T-helper 9 cell (primary cell): ENCODE measurements around the gene PAK1.
"Not testable (repeated sequence)": the region's sequence is repeated elsewhere in the genome, so short reads cannot be mapped to it uniquely, and the experiment has no call there.

Source experiments
- DNase-seq: peaks from one replicate; pipeline ENCODE4 v3.0.0-alpha.2; 2020

PAK1 gene

DNA sequence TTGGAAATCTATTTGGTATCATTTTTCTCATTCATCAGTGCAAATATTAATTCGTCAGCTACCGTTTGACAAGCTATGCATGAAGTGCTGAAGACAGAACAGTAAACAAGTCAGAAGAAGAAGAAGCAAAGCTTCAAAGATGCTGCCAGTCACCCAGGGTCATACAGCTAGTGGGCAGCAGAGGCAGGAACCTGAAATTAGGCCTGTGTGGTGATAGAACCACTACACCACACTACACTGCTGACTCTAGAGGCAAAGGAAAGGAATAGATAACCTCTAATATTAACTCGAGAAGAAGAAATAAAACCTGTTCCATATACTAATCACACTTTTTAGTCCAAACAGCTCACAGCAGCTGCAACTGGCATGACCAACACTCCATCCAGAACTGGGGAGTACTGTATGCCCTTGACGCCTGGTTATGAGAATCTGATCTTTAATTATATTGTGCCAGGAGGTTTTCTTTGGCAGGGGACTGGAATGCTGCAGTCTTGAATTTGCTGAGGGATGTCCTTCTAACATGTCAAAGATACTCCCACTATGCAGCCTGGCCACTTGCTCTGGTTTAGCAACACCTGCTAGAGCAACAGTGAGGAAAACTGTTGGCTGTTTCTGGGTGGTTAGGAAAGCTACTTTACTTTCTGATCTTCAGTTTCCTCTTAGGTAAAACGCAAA, 73.0 kb downstream of the PAK1 start:
- DNase-seq, result no peak

DNA sequence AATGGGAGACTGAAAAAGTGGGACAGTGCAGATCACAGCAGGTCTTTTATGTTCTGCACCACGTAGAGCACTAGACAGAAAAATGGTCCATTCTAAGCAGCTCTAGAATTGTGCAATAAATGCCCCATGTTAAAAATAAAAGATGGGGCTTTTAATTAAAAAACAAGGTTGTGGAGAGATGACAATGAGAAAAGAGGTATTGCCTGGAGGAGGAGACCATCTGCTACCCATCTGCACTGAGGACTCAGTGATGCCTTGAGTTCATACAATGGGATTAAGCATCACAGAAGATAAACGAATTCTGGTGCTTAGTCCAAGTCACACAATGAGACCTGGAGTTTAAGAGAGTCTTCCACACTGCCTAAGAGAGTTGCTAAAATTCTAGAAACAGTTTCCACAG, 73.6 kb downstream of the PAK1 start:
- DNase-seq, result no peak

DNA sequence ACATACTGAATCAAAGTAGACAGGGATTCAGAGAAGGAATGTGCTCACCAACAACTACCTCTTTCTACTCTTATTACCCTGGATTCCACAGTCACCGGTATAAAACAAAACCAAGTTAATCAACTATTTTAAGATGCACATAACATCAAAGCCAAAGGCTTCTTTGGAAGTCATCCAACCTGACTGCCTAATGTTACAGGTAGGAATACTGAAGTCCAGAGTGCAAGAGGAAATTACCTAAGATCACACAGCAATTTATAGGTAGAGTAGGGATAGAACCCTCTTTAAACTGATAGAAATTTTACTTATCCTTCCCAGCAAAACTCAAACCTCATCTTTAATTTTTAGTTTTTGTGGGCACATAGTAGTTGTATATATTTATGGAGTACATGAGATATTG, 76.3 kb downstream of the PAK1 start:
- no peak for DNase-seq

DNA sequence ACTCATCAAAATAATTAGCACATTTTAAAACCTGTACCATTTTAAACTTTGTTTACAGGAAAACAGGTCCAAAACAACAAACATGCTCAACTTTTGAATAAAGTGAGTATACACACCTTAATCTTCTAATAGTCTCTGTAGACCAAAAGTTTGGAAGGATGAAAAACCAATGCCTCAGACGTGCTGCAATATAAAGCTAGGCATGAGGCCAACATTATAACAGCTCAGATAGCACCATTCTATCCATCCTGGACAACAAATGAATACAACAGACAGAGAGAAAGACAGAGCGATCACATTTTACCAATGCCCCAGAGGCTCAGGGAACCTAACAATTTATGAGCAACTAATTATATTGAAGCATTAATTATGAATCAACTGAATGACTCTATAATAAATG, 77.0 kb downstream of the PAK1 start:
- no peak for DNase-seq

DNA sequence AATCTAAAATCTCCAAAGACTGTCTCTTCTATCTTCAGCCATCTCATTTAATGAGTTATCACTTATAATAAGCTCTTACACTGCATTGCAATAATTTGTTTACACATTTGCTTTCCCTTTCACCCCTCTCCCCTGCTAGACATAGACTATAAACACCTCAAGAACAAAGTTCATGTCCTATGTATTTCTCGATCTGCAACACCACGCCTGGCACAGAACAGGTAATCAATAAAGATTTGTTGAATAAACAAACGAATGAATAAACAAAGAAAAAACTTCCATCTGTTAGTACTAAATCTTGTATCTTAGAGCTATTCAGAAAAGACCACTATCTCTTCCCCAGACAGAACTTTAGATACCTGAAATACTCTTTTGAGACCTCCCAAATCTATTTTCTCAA, 77.6 kb downstream of the PAK1 start:
- no peak for DNase-seq

DNA sequence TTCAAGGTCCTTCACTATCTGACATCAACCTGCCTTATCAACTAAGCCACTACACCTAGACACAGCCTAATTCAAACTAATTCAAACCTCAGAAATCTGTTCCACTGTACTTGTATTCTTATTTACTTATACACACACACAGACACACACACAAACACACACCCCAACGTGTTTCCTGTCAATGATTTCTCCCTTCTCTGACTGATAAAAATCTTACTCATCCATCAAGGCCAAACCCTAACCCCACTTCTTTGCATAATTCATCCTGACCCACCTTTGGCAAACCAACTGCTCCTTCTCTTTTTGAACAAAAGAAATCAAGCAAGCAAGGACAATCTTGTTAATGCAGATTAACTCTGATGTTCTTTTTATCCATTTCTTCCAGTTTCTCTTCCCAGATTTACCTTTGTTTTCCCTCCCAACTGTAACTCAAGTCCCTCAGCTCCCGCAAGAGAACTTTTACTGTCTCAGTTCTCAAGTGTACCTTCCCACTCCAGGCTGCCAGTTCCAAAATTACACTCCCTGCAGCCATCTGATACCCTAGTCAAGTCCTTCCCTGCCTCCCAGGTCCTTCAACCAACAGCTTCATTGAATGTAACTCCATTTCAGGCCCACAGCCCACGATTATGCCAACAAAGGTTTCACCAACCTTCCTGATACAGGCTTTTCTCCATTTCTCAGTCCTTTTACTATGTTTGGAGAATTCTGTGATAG, 78.3 kb downstream of the PAK1 start:
- no peak for DNase-seq

DNA sequence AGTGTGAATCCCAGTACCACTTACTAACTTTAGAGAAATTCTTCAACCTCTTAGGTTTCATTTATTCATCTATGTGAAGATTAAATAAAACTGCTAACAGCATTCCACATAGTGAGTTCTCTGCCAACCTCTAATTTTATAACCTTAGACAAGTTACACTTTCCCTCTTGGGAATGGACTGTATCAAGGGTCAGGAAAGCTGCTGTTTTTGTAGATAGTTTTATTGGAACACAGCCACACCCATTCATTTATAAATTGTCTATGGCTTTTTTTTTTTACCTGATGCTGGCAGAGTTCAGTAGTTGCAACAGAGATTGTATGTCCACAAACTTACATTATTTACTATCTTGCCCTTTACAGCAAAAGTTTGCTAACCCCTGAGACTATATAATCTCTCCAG, 81.1 kb downstream of the PAK1 start:
- no peak for DNase-seq

DNA sequence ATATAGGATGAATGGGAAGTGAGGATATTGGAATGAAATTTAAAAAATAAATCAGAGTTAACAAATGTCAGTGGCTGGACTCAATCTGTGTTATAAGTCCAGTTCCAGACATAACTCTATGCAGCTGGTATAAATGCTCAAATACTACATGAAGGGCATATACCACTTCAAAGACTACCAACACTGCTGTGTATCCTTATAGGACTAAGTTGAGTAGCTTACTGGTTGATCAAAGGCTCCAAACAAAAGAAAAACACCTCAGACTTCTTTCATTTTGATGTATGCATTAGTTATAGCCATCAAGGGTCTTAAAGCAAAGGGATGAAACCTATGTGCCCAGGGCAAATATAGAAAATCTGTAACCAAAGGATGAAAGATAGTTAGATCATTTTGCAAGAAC, 86.2 kb downstream of the PAK1 start:
- no peak for DNase-seq

DNA sequence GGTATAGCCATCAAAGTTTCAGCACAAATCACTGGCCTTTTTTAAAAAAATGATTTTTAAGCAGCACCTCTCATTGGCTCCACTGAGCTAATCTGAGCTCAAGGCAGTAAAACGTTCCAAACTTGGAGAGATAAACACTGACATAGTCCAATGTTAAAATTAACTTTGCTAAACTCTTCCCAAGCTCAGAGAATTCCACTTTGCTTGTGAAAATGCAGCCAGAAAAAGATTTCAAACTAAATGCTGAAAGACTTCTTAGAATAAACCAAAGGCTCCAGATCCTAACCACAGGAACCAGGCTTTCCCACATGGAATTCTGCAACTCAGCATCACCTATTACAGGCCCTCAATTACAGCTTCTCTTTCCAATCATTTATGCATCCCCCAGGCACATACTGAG, 87.7 kb downstream of the PAK1 start:
- DNase-seq, result no peak

DNA sequence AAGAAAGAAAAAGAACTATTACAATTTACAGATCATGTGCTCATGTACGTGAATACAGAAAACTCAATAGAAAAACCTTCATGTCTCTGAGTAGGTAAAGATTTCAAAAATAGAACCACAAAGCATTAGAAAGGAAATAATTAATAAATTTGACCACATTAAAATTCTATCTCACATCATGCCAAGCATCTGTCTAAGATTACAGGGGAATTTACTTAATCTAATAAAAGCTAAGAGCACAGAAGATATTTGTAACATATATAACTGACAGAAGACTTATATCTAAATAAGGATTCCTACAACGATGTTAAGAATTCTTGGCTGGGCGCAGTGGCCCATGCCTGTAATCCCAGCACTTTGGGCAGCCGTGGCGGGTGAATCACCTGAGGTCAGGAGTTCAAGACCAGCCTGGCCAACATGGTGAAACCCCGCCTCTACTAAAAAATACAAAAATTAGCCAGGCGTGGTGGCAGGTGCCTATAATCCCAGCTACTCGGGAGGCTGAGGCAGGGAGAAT, 88.6 kb downstream of the PAK1 start:
- not testable (repeated sequence) for DNase-seq

DNA sequence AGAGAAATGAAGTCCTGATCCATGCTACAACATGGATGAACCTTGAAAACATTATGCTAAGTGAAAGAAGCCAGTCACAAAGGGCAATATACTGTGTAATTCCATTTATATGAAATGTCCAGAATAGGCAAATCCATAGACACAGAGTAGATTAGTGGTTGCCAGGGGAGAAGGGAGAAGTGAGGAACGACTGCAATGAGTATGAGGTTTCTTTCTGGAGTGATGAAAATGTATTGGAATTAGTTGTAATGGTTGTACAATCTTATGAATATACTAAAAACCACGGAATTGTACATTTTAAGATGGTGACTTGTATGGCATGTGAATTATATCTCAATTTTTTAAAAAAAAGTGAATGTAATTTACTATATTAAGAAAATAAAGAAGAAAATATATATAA, 89.3 kb downstream of the PAK1 start:
- DNase-seq, result no peak

DNA sequence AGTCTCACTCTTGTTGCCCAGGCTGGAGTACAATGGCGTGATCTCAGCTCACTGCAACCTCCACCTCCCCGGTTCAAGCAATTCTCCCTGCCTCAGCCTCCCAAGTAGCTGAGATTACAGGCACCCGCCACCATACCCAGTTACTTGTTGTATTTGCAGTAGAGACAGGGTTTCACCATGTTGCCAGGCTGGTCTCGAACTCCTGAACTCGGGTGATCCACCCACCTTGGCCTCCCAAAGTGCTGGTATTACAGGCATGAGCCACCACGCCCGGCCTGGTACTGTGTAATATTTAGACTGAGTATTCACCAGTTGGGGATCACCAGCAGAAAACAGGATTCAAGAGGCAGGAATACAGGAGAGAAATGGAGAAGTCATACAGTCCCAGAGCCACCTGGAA, 90.5 kb downstream of the PAK1 start:
- DNase-seq, result not testable (repeated sequence)

DNA sequence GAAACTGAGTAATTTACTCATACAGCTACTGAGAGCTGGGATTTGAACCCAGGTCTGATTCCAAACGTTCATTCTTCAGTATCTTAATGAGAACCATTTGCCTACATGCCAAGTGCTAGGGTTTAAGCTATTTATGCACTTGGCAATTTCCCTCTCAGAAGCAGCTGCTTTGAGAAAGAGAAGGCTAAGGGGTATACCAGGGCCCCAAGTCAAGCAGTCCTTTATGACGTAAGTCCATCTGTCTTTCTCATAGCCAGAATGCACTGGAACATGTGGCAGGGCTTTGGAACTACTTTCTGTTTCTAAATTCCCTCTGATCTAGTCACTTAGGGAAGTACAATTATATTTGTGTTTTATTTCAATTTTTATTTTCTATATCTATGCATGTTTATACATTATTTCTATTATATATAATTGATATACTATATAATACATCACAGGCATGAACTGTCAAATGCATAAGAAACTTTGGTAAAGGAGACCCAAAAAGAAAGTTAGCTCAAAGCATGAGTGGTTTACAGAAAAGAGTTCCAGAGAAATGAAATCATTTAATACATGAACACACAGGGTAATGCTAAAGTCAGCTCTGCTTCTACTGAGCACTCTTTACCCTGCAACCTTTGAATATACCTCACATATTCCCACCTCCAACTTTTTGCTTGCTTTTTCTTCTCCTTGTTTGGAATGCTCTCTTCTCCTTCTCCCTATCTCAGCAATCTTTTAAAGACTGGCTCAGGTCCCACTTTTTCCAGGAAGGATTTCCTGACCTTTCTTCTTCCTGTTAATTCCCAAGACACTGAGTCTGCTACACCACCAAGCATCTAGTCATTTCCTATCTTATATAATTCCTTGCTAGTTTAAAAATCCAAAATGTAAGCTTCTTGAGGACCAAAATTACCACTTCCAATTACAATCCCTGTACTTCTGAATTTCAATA, 91.9 kb downstream of the PAK1 start:
- DNase-seq, result no peak

DNA sequence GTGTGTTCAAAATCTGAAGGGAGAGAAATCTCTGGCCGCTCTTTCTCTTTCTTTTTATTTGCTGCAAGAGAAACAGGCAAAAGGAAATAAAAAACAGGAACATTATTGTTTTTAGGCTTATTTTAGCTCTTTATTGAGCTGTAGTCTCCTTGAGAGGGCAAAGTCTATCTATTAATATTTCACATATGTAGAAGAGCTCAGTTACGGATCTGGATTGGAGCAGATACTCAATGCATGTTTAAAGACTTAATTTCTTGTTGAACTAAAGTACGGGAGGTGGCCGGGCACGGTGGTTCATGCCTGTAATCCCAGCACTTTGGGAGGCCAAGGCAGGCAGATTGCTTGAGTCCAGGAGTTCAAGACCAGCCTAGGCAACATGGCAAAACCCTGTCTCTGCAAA, 94.0 kb downstream of the PAK1 start:
- DNase-seq, result no peak

DNA sequence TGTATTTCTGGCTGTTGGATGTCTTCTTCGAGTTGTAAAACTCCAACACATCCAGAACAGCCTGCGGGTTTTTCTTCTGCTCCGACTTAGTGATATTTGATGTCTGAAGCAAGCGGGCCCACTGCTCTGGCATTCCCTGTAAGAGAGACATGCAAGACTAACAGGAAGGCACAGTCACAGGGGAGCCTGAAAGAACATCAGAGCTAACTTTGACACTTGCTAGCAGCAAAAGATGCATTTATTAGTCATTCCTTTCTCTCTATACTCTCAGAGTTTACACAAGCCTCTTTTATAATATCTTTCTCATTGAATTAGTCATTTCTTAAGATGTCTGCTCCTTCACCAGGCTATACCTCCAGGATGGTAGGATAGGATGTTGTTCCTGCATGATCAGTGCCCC, 94.6 kb downstream of the PAK1 start:
- no peak for DNase-seq

DNA sequence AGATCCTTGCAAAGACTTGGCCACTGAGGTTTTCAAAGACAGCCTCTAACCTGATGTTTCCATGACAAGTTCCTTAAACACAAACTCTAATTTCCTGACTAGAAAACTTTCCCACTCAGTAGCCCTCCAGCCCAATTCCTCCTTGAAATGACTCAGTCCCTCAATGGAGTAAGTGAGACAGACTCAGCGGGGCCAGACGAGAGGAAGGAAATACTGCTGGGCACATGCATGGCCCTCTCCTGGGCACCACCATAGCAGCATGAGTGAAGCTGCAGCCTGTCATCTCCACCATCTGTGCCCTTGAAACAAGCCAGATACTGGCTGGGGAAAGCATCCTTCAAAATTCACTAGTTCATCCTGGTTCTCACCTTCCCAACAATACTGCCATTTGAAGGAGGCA, 96.2 kb downstream of the PAK1 start:
- no peak for DNase-seq

DNA sequence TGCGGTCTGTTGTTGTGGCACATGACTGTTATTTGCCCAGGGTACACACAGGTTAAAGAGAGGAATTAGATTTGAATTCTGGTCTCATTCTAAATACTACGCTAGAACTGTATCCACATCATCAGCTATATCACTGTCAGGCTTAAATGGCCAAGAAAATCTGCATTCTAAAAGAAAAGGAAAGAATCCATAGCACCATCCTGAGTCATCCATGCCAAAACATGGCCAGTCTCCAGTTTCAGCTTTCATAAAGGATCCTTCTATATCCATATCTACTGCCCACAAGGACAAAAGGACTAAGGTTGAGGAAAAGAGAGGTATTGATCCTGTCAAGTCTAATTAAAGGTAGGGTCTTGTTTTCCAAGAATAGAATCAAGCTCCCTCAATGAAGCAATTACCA, 98.8 kb downstream of the PAK1 start:
- no peak for DNase-seq

DNA sequence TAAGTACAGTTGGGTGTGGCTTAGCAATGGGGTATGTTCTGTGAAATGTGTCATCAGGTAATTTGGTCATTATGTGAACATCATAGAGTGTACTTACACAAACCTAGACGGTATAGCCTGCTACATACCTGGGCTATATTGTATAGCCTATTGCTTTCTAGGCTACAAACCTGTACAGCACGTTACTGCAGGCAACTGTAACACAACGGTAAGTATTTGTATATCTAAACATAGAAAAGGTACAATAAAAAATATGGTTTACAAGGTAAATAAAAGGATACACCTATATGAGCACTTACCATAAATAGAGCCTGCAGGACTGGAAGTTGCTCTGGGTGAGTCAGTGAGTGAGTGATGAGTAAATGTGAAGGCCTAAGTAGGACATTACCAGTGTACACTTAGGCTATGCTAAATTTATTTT, 99.3 kb downstream of the PAK1 start:
- no peak for DNase-seq

DNA sequence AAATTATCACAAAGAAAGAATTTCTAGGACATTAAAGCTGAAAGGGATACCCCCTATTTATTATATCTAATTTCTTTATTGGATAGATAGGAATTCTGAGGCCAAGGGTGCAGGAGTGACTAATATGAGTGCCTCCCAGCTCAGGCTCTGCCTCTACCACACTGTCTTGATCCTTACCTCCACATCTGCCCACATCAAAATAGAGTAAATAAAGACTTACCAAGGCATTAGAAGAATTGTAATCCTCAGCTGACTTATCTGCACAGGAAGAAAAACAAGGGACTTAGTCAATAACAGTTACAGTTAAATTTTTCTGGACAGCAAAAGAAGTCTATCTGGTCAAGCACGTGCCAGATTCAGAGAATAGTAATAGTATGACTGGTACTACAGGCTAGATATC, 99.8 kb downstream of the PAK1 start:
- DNase-seq, result no peak

DNA sequence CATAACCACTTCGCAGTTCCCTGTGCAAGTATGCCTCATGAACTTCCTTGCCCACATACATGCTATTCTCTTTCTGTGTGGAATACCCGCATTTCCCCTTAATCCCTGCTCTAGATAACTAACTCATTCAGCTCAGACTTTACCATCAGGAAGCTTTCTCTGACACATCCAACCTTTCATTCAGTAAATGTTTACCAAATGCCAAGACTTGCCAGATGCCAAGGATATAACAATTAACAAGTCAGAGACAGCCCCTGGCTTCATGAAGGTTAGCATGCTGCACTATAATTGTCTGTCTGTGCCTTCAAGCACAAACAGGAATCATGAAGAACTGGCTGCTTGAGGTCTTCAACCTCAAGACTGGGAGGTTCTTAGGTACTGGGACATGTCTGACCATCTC, 101.2 kb downstream of the PAK1 start:
- no peak for DNase-seq

DNA sequence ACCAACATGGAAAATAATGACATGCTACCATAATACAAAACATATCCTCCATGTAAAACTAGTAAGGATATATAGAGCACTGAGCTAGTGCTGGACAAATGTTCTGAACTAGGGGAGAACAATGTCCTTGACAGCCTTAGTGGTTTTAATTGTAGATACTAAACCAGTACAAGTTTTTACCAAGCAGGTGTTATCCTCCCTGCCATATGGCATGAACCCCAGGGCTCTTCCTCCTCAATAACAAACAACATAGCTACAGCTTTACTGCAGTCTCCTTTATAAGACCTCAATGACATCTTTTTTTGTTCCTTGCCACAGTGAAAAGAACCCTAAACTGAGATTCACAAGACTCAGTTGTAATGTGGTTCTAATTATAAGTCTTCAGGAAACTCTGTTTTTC, 102.2 kb downstream of the PAK1 start:
- DNase-seq, result no peak

DNA sequence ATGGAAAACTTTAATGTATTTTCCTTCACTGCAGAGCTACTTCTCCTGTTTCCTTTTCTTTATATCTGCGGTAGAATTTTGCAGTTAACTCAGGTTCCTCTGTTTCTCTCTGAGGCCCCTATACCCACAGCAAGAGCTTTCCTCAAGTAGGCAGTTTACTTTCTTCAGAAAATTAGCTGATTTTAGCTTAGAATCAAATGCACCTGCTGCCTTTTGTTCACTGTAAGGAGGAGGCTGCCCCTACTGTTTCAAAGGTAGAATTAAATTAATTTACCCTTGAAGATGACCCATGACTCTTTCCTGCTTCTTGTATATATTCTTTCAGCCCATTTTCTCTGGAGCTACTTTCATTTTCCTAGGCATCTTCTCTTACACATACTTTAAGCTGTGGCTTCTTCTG, 103.7 kb downstream of the PAK1 start:
- DNase-seq, result no peak

DNA sequence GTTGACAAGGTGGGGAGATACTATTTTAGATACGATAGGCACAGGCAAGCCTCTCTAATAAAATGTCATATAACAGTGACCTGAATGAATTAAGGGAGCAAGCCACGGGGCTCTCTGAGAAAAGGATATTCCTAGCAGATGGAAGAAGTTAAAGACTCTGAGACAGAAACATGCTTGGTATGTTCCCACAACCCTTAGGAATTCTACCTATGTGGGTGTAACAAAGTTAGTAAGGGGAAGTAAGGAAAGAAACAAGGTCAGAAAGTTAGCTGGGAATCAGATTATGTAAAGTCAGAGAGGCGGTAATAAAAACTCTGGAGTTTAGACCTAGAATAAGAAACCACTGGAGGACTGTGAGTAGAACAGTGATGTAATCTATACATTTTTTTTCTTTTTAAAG, 112.7 kb downstream of the PAK1 start:
- no peak for DNase-seq

DNA sequence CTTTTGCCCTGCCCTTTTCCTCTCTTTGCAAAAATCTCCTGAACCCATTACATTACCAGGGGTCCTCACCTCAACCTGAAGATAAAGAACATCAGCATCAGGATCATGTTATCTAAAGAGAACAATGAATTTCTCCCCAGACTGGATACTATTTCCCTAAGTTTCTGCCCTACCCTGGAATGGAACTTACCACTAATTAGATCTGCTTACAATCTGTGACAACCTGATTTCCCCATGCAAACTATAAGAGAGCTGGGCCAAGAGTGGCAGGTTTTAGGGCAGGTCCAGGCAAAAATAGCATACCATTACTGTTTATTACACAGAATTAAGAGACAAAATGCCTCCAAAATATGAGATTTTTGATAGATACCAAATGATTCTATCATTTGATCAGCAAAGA, 114.4 kb downstream of the PAK1 start:
- DNase-seq, result no peak
